Tibial nerve (tissue), 4 donors: ENCODE data around the gene SUGP1.

Experiments
- CTCF ChIP-seq, 5 experiments: fragments of 200-600 bp in 3 of 5; fragments of 450-650 bp in 2 of 5; sonication (generic) in 3 of 5; IDR thresholded peaks; one replicate each; pipeline ENCODE4 v1.5.1; 2016 to 2019; ENCODE audit warnings: antibody characterized with exemption in 5 of 5, mild to moderate bottlenecking in 3 of 5, moderate library complexity in 2 of 5
- EP300 ChIP-seq, 2 donors: sonication (generic); formaldehyde crosslinking; IDR thresholded peaks; one replicate each; pipeline ENCODE4 v1.6.1; 2017; ENCODE audit warnings: antibody characterized with exemption in 2 of 2, mild to moderate bottlenecking in 1 of 2
- POLR2A ChIP-seq, 2 donors: fragments of 450-650 bp; IDR thresholded peaks; one replicate each; pipeline ENCODE4 v1.6.1; 2017; ENCODE audit warnings: antibody characterized with exemption in 2 of 2, mild to moderate bottlenecking in 2 of 2, moderate library complexity in 2 of 2

GRCh38 chr19:19258589-19259338 is 61.5 kb downstream of the SUGP1 start:
- TF ChIP-seq CTCF (IDR thresholded peaks at IDR 0.05) (no peak), EP300 (IDR thresholded peaks at IDR 0.05) (no peak), POLR2A (IDR thresholded peaks at IDR 0.05) (no peak)
